Measurements from ENCODE around the gene NRXN3.

NRXN3 gene

GRCh38 chr14:78182722-78183121, 12.5 kb downstream of the NRXN3 start:
- no peak for TF ChIP-seq CTCF (IDR thresholded peaks at IDR 0.05; ENCODE audit: low read depth, low read length, missing control alignments)
- DNase-seq (ENCODE audit: low read depth), result no peak
- no peak overlapping the region for H3K4me3 ChIP-seq (ENCODE audit: low read depth, low read length)

- H3K4me3 ChIP-seq (ENCODE audit: low read depth, low read length), result no peak overlapping the region
- DNase-seq (ENCODE audit: low read depth), result no peak
- TF ChIP-seq CTCF (IDR thresholded peaks at IDR 0.05; ENCODE audit: low read depth, low read length, missing control alignments), result no peak
Observed at GRCh38 chr14:78184157-78184556, 14.0 kb downstream of the NRXN3 start.

- no peak overlapping the region for H3K4me3 ChIP-seq (ENCODE audit: low read depth, low read length)
- TF ChIP-seq CTCF (IDR thresholded peaks at IDR 0.05; ENCODE audit: low read depth, low read length, missing control alignments), result no peak
- no peak for DNase-seq (ENCODE audit: low read depth)
Observed at GRCh38 chr14:78186277-78186676, 16.1 kb downstream of the NRXN3 start.

GRCh38 chr14:78188882-78189281, 18.7 kb downstream of the NRXN3 start:
- no peak for DNase-seq (ENCODE audit: low read depth)
- TF ChIP-seq CTCF (IDR thresholded peaks at IDR 0.05; ENCODE audit: low read depth, low read length, missing control alignments), result no peak

GRCh38 chr14:78195431-78195830, 25.3 kb downstream of the NRXN3 start:
- no peak for TF ChIP-seq CTCF (IDR thresholded peaks at IDR 0.05; ENCODE audit: low read depth, low read length, missing control alignments)
- H3K4me3 ChIP-seq (ENCODE audit: low read depth, low read length), result no peak overlapping the region
- DNase-seq (ENCODE audit: low read depth), result no peak

More at GRCh38 chr14:78188882-78189281, 18.7 kb downstream of the NRXN3 start:
- no peak overlapping the region for H3K4me3 ChIP-seq (ENCODE audit: low read depth, low read length)

GRCh38 chr14:78196323-78196722, 26.1 kb downstream of the NRXN3 start:
- TF ChIP-seq CTCF (IDR thresholded peaks at IDR 0.05; ENCODE audit: low read depth, low read length, missing control alignments), result no peak
- no peak overlapping the region for H3K4me3 ChIP-seq (ENCODE audit: low read depth, low read length)
- no peak for DNase-seq (ENCODE audit: low read depth)

- no peak for DNase-seq (ENCODE audit: low read depth)
- no peak overlapping the region for H3K4me3 ChIP-seq (ENCODE audit: low read depth, low read length)
- TF ChIP-seq CTCF (IDR thresholded peaks at IDR 0.05; ENCODE audit: low read depth, low read length, missing control alignments), result no peak
Observed at GRCh38 chr14:78197051-78197450, 26.9 kb downstream of the NRXN3 start.
